ENCODE results near the gene RANBP3.

The RANBP3 gene

GRCh38 chr19:5936292-5936592 lies 41.7 kb downstream of the RANBP3 start:
- H4K91ac ChIP-seq (ENCODE audit: low read depth, low read length) = no peak overlapping the region

GRCh38 chr19:5935473-5936291 lies 42.3 kb downstream of the RANBP3 start:
- H3K79me1 ChIP-seq (ENCODE audit: low read length) = peaks cover 6% of the 10 kb centered on the region
- H3K27ac ChIP-seq (ENCODE audit: low read depth, low read length) = no peak overlapping the region
- DNase-seq = no peak
- no peak overlapping the region for H4K8ac ChIP-seq (ENCODE audit: low read depth, low read length)
- WGBS (ENCODE audit: extremely low coverage, insufficient coverage, insufficient read length) = no CpG with 5 or more reads among the region's 25 CpGs
- H4K12ac ChIP-seq (ENCODE audit: low read depth, low read length) = no peak overlapping the region
- no peak overlapping the region for H2BK5ac ChIP-seq (ENCODE audit: low read depth, low read length, poor library complexity)
- H3K9me3 ChIP-seq (ENCODE audit: insufficient read depth, low read depth, low read length) = peaks cover 4% of the 10 kb centered on the region
- H2BK12ac ChIP-seq (ENCODE audit: low read length) = no peak overlapping the region
- peaks cover 50 to 62% of the 10 kb centered on the region in 2 experiments for H3K36me3 ChIP-seq (ENCODE audit: control insufficient read depth in 1 of 2, insufficient read depth in 2 of 2, low read length in 2 of 2)
- no peak overlapping the region for H3K9ac ChIP-seq (ENCODE audit: low read length)
- H2AK5ac ChIP-seq (ENCODE audit: low read length) = no peak overlapping the region
- peaks cover 24 to 26% of the 10 kb centered on the region in 2 experiments for H3K4me1 ChIP-seq (ENCODE audit: control insufficient read depth in 1 of 2, insufficient read depth in 2 of 2, low read length in 2 of 2)
- H3K79me2 ChIP-seq (ENCODE audit: control insufficient read depth, insufficient read depth, low read length, poor library complexity) = no peaks in the 10 kb centered on the region
- no peak overlapping the region for H3K4ac ChIP-seq (ENCODE audit: low read depth, low read length)
- no peak overlapping the region for H3K4me2 ChIP-seq (ENCODE audit: low read length)
- H3K27me3 ChIP-seq (ENCODE audit: insufficient read depth, low read length) = no peaks in the 10 kb centered on the region
- H2AFZ ChIP-seq (ENCODE audit: insufficient read depth, low read length, poor library complexity) = no peak overlapping the region
- no peak overlapping the region for H3K23ac ChIP-seq (ENCODE audit: low read length)
- H3K14ac ChIP-seq (ENCODE audit: low read length) = no peak overlapping the region
- peak overlapping the region; percentile 5 for H3K18ac ChIP-seq (ENCODE audit: low read length)
- H3K4me3 ChIP-seq (ENCODE audit: low read depth, low read length) = no peak overlapping the region
- H2BK120ac ChIP-seq (ENCODE audit: insufficient read depth, low read length, poor library complexity) = no peak overlapping the region
- no peak overlapping the region for H4K91ac ChIP-seq (ENCODE audit: low read depth, low read length)

More at GRCh38 chr19:5936292-5936592, 41.7 kb downstream of the RANBP3 start:
- Histone ChIP-seq H3K4ac (ENCODE audit: low read depth, low read length) (no peak overlapping the region), H2AK5ac (ENCODE audit: low read length) (no peak overlapping the region), H3K18ac (ENCODE audit: low read length) (peak overlapping the region; percentile 5), H3K23ac (ENCODE audit: low read length) (no peak overlapping the region), H4K12ac (ENCODE audit: low read depth, low read length) (no peak overlapping the region), H3K4me3 (ENCODE audit: low read depth, low read length) (no peak overlapping the region), H3K79me1 (ENCODE audit: low read length) (peaks cover 6% of the 10 kb centered on the region), H2BK12ac (ENCODE audit: low read length) (no peak overlapping the region), H2BK5ac (ENCODE audit: low read depth, low read length, poor library complexity) (no peak overlapping the region), H2AFZ (ENCODE audit: insufficient read depth, low read length, poor library complexity) (no peak overlapping the region), H3K4me1 (ENCODE audit: control insufficient read depth in 1 of 2, insufficient read depth in 2 of 2, low read length in 2 of 2) (peaks cover 23 to 24% of the 10 kb centered on the region in 2 experiments), H3K4me2 (ENCODE audit: low read length) (no peak overlapping the region), H3K14ac (ENCODE audit: low read length) (no peak overlapping the region), H4K8ac (ENCODE audit: low read depth, low read length) (no peak overlapping the region), H3K27me3 (ENCODE audit: insufficient read depth, low read length) (no peaks in the 10 kb centered on the region), H3K27ac (ENCODE audit: low read depth, low read length) (no peak overlapping the region), H3K9ac (ENCODE audit: low read length) (no peak overlapping the region), H2BK120ac (ENCODE audit: insufficient read depth, low read length, poor library complexity) (no peak overlapping the region), H3K9me3 (ENCODE audit: insufficient read depth, low read depth, low read length) (peaks cover 3% of the 10 kb centered on the region), H3K79me2 (ENCODE audit: control insufficient read depth, insufficient read depth, low read length, poor library complexity) (no peaks in the 10 kb centered on the region), H3K36me3 (ENCODE audit: control insufficient read depth in 1 of 2, insufficient read depth in 2 of 2, low read length in 2 of 2) (peaks cover 51 to 62% of the 10 kb centered on the region in 2 experiments)
- no CpG with 5 or more reads among the region's 9 CpGs for WGBS (ENCODE audit: extremely low coverage, insufficient coverage, insufficient read length)
- no peak for DNase-seq

- Histone ChIP-seq H4K91ac (ENCODE audit: low read depth, low read length) (no peak overlapping the region), H3K4me2 (ENCODE audit: low read length) (peak overlapping the region; percentile 4), H3K14ac (ENCODE audit: low read length) (no peak overlapping the region), H3K9ac (ENCODE audit: low read length) (no peak overlapping the region), H3K4ac (ENCODE audit: low read depth, low read length) (no peak overlapping the region), H3K9me3 (ENCODE audit: insufficient read depth, low read depth, low read length) (peaks cover 4% of the 10 kb centered on the region), H3K18ac (ENCODE audit: low read length) (no peak overlapping the region), H2BK12ac (ENCODE audit: low read length) (no peak overlapping the region), H4K12ac (ENCODE audit: low read depth, low read length) (no peak overlapping the region), H3K79me1 (ENCODE audit: low read length) (peaks cover 6% of the 10 kb centered on the region), H3K79me2 (ENCODE audit: control insufficient read depth, insufficient read depth, low read length, poor library complexity) (no peaks in the 10 kb centered on the region), H3K27ac (ENCODE audit: low read depth, low read length) (no peak overlapping the region), H3K4me3 (ENCODE audit: low read depth, low read length) (no peak overlapping the region), H2AK5ac (ENCODE audit: low read length) (no peak overlapping the region), H3K4me1 (ENCODE audit: control insufficient read depth in 1 of 2, insufficient read depth in 2 of 2, low read length in 2 of 2) (peaks cover 24 to 26% of the 10 kb centered on the region in 2 experiments), H4K8ac (ENCODE audit: low read depth, low read length) (no peak overlapping the region), H2BK120ac (ENCODE audit: insufficient read depth, low read length, poor library complexity) (no peak overlapping the region), H3K23ac (ENCODE audit: low read length) (no peak overlapping the region), H2BK5ac (ENCODE audit: low read depth, low read length, poor library complexity) (no peak overlapping the region), H3K27me3 (ENCODE audit: insufficient read depth, low read length) (no peaks in the 10 kb centered on the region), H2AFZ (ENCODE audit: insufficient read depth, low read length, poor library complexity) (no peak overlapping the region), H3K36me3 (ENCODE audit: control insufficient read depth in 1 of 2, insufficient read depth in 2 of 2, low read length in 2 of 2) (peaks cover 49 to 61% of the 10 kb centered on the region in 2 experiments)
- no peak for DNase-seq
- WGBS (ENCODE audit: extremely low coverage, insufficient coverage, insufficient read length) = no CpG with 5 or more reads among the region's 16 CpGs
Observed at GRCh38 chr19:5934774-5935472, 43.0 kb downstream of the RANBP3 start.

- peaks cover 4% of the 10 kb centered on the region for H3K9me3 ChIP-seq (ENCODE audit: insufficient read depth, low read depth, low read length)
- no peak overlapping the region for H3K18ac ChIP-seq (ENCODE audit: low read length)
- no peak overlapping the region for H2BK5ac ChIP-seq (ENCODE audit: low read depth, low read length, poor library complexity)
- no peak overlapping the region for H3K14ac ChIP-seq (ENCODE audit: low read length)
- H3K4me1 ChIP-seq (ENCODE audit: control insufficient read depth in 1 of 2, insufficient read depth in 2 of 2, low read length in 2 of 2) = peaks cover 24 to 26% of the 10 kb centered on the region in 2 experiments
- H4K91ac ChIP-seq (ENCODE audit: low read depth, low read length) = no peak overlapping the region
- H3K4me2 ChIP-seq (ENCODE audit: low read length) = no peak overlapping the region
- H3K79me2 ChIP-seq (ENCODE audit: control insufficient read depth, insufficient read depth, low read length, poor library complexity) = no peaks in the 10 kb centered on the region
- no peak overlapping the region for H3K4ac ChIP-seq (ENCODE audit: low read depth, low read length)
- no peak overlapping the region for H3K4me3 ChIP-seq (ENCODE audit: low read depth, low read length)
- no peaks in the 10 kb centered on the region for H3K27me3 ChIP-seq (ENCODE audit: insufficient read depth, low read length)
- H3K27ac ChIP-seq (ENCODE audit: low read depth, low read length) = no peak overlapping the region
- H2BK120ac ChIP-seq (ENCODE audit: insufficient read depth, low read length, poor library complexity) = no peak overlapping the region
- H3K9ac ChIP-seq (ENCODE audit: low read length) = no peak overlapping the region
- no peak for DNase-seq
- no peak overlapping the region for H4K12ac ChIP-seq (ENCODE audit: low read depth, low read length)
- peaks cover 49 to 65% of the 10 kb centered on the region in 2 experiments for H3K36me3 ChIP-seq (ENCODE audit: control insufficient read depth in 1 of 2, insufficient read depth in 2 of 2, low read length in 2 of 2)
- H3K23ac ChIP-seq (ENCODE audit: low read length) = no peak overlapping the region
- no peak overlapping the region for H4K8ac ChIP-seq (ENCODE audit: low read depth, low read length)
- H2AK5ac ChIP-seq (ENCODE audit: low read length) = no peak overlapping the region
- H3K79me1 ChIP-seq (ENCODE audit: low read length) = peaks cover 6% of the 10 kb centered on the region
- H2AFZ ChIP-seq (ENCODE audit: insufficient read depth, low read length, poor library complexity) = no peak overlapping the region
- no CpG with 5 or more reads among the region's 5 CpGs for WGBS (ENCODE audit: extremely low coverage, insufficient coverage, insufficient read length)
- H2BK12ac ChIP-seq (ENCODE audit: low read length) = no peak overlapping the region
Observed at GRCh38 chr19:5934069-5934401, 43.9 kb downstream of the RANBP3 start.

Measured in trophoblast cell (in vitro differentiated cells and primary cell).